GM21423 (cell line): ENCODE data around the gene FCN1.

Experiments used
- ATAC-seq: cut with Tn5 transposase; IDR thresholded peaks from one replicate; pipeline ENCODE4 v1.9.1; 2021; ENCODE audit warnings: mild to moderate bottlenecking, moderate library complexity; ENCODE audit not compliant: unreplicated experiment

Gene FCN1

GRCh38 chr9:134894136-134894860 lies 23.4 kb downstream of the FCN1 start:
- ATAC-seq: no peak

- no peak for ATAC-seq
These were observed 24.8 kb downstream of the FCN1 start for GRCh38 chr9:134892820-134893420.

DNA sequence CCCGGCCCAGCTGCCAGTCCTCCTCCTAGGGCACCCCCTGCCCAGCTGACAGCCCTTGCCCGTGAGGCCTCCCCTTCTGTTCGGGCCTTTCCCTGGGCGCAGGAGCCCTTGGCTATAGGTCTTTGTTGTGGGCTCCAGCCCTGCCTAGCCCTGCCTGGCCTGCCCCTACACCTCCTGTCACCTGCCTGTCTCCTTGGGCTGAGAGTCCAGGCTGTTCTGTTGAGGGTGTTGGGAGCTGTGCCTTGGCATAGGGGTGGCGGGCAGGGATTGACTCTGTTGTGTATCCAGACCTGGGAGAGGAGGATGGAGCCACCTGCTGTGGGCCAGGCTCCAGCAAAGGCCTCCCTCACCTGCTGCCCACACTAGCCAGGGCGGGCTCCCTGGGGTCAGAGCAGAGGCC lies 25.5 kb downstream of the FCN1 start:
- ATAC-seq: no peak

GRCh38 chr9:134891713-134892112 lies 26.0 kb downstream of the FCN1 start:
- no peak for ATAC-seq

DNA sequence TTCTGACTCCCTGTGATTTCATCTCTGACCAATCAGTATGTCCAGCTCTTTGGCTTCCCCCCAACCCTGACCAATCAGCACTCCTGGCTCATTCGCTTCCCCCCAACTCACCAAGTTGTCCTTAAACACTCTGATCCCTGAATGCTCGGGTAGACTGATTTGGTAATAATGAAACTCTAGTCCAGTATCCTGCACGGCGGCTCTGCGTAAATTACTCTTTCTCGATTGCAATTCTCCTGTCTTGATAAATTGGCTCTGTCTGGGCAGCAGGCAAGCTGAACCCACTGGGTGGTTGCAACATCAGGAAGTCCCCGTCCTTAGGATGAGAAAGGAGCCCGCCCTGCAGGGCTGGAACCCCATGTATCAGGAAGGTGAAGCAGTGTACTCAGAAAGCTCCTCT lies 26.7 kb downstream of the FCN1 start:
- no peak for ATAC-seq

DNA sequence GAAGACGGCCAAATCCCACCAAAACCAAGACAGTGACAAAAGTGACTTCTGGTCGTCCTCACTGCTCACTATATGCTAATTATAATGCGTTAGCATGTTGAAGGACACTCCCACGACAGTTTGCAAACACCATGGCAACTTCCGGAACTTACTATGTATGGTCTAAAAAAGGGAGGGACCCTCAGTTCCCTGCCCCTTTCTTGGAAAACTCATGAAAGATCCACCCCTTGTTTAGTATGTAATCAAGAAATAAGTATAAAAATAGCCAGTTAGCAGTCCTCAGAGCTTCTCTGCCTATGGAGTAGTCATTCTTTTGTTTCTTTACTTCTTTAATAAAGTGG lies 27.6 kb downstream of the FCN1 start:
- ATAC-seq: no peak

DNA sequence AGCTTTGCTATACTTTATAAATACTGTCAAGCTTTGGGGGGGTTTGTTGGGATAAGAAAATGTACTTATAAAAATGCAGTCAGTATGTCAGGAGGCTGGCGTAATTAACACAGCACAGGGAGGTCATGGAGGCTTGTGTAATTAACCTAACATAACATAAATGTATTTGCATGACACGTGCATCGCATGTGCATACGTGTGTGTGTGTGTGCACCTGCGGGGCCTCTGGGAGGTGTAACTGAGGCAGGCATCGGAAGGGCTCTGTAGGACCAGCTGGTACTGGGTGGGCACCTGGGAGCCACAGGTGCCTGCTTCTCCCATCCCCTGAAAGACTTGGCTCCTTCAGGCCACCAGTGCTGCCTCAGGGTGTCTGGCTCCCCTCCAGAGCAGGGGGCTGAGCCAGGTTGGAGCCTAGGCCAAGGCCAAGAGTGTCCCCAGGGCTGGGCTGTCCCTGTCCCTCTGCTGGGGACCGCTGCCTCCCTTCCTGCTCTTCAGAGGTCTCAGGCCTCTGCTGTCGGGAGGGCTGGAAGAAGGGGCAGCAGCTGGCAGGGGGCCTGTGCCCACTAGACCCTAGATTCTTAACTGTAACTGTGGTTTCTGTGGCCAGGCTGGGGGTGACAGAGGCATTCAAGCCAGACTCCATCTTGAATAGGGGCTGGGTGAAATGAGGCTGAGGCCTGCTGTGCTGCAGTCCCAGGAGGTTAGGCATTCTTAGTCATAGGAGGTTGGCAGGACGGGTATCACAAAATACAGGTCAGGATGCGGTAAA lies 28.1 kb downstream of the FCN1 start:
- no peak for ATAC-seq

DNA sequence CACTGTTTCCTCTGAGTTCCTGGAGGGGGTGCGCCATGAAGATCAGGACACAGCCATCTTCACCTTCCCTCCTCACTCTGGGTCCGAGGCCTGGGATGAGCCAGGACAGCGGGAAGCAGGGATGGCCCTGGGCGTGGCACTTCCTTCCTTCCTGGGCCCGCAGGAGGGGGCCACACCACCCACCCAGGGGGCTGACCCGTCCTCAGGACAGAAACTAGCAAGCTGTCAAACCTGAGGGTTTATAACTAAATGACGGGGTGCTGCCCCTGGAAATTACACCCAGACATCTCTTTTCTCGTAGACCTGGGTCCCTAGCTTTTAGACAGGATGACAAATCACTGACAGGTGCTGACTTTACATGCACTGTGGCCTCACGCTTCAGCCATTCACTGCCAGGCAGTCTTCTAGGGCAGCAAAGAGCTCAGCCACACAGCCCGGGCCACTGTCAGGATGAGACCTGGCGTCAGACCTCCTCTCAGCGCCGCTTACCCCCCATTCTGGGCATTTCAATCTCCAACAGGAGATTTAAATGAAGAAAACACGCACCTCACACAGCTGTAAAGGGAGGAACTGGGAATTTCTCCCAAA lies 29.0 kb downstream of the FCN1 start:
- no peak for ATAC-seq

GRCh38 chr9:134887686-134888602 lies 29.8 kb downstream of the FCN1 start:
- no peak for ATAC-seq

DNA sequence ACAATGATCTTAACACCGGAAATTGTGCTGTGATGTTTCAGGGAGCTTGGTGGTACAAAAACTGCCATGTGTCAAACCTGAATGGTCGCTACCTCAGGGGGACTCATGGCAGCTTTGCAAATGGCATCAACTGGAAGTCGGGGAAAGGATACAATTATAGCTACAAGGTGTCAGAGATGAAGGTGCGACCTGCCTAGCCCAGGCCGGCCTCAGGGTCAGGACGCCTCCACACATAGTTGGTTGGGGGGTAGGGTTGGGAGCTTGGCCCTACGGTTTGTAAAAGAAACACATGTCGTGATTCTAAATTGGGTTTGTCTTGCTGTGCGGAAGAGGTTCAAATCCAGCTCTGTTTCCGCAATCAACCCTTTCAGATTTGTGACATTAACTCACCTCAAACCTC lies 30.5 kb downstream of the FCN1 start:
- ATAC-seq: no peak

GRCh38 chr9:134886413-134886913 lies 31.2 kb downstream of the FCN1 start:
- ATAC-seq: no peak

GRCh38 chr9:134885679-134886412 lies 31.9 kb downstream of the FCN1 start:
- ATAC-seq: no peak

DNA sequence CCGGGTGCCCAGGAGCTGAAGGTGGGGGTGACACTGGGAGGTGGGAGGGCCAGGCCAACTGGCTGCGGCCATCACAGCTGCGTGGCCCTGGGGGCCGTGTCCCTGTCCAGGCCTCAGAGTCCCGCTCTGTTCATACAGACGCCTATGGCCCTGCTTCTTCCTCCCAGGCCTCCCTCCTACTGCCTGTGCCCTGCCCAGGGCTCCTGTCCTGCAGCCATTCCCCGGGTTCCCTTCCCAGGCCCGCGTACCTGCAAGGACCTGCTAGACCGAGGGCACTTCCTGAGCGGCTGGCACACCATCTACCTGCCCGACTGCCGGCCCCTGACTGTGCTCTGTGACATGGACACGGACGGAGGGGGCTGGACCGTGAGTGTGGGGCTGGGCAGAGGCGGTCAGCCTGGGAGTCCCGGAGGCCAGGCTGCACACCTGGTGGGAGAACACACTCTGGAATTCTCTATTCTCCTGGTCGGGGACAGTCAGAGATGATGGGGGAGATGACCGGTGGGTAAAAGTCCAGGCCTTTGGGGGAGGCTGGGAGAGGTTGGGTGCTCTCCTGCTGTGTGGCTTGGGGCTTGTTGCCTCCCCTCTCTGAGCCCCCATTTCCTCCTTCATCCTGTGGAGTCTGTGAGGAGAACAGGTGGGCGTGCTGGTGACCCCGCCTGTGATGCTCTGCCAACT lies 32.6 kb downstream of the FCN1 start:
- no peak for ATAC-seq

DNA sequence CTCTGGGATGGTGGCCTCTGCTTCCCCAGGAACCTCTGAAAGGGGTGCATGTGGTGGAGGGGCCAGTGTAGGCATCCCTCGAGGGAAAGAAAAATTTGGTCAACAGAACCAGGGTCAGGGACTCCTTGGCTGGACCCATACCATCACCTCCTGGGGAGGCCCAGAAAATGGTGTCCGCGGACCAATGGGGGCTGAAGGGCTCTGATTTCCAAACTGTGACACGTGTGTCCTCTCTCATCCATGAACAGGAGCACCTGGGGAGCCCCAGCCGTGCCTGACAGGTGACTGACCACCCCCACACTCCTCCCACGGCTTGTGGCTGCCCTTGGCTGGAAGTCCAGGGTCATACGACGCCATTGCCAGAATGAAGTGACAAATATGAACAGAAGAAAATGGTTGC lies 33.2 kb downstream of the FCN1 start:
- ATAC-seq: no peak

- ATAC-seq: no peak
These were observed 34.5 kb downstream of the FCN1 start for GRCh38 chr9:134883040-134883782.

DNA sequence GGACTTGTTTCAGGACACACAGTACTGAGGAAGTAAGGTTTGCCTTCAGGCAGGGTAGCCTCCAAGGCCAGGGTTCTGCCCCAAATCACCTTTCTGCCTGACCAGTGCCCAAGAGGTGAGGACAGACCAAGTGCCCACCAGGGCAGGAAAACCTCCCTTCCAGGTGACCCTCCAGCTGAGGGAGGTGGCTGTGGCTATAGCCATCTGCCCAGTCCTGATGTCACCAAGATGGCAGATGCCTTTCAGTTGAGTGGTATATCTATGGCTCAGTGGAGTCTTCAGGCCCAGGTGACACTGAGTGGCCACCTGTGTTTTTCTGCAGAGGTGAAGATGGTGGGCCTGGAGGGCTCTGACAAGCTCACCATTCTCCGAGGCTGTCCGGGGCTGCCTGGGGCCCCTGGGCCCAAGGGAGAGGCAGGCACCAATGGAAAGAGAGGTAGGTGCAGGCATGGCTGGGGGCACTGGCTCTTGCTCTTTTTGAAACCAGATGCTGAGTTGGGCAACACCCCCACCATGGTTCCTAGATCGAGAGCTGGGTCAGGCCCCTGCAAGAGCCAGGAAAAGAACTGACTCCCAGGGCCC lies 35.4 kb downstream of the FCN1 start:
- no peak for ATAC-seq

GRCh38 chr9:134881313-134881670 lies 36.4 kb downstream of the FCN1 start:
- no peak for ATAC-seq
